Measurements from ENCODE around the gene TGFA. TPM values are rescaled to one million over a fixed set of nuclear protein-coding genes. Genes with fewer than 3 reads are reported as not detected.

The TGFA gene
- total and polyA plus RNA-seq, 2 experiments from 2014 or later = 1.4 to 6.5 TPM

GRCh38 chr2:70551167-70551566 is 2.5 kb downstream of the TGFA start (continued):
- no peak for TF ChIP-seq ZNF462 (CRISPR knock-in tag; IDR thresholded peaks at IDR 0.05)
- no peak for TF ChIP-seq EZH2 (IDR thresholded peaks at IDR 0.05; ENCODE audit: low read depth, unreplicated experiment)
- TF ChIP-seq, protein P1, sequence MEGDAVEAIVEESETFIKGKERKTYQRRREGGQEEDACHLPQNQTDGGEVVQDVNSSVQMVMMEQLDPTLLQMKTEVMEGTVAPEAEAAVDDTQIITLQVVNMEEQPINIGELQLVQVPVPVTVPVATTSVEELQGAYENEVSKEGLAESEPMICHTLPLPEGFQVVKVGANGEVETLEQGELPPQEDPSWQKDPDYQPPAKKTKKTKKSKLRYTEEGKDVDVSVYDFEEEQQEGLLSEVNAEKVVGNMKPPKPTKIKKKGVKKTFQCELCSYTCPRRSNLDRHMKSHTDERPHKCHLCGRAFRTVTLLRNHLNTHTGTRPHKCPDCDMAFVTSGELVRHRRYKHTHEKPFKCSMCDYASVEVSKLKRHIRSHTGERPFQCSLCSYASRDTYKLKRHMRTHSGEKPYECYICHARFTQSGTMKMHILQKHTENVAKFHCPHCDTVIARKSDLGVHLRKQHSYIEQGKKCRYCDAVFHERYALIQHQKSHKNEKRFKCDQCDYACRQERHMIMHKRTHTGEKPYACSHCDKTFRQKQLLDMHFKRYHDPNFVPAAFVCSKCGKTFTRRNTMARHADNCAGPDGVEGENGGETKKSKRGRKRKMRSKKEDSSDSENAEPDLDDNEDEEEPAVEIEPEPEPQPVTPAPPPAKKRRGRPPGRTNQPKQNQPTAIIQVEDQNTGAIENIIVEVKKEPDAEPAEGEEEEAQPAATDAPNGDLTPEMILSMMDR (conservative IDR thresholded peaks at IDR 0.05; ENCODE audit: low read depth in 2 of 2) = no peak
- no peak for TF ChIP-seq CREB1 (CRISPR knock-in tag; IDR thresholded peaks at IDR 0.05; ENCODE audit: low read depth)
- TF ChIP-seq STAT1 (IDR thresholded peaks at IDR 0.05; ENCODE audit: unreplicated experiment) = no peak
- TF ChIP-seq EZH2phosphoT487 (IDR thresholded peaks at IDR 0.05; ENCODE audit: unreplicated experiment) = no peak

- peaks cover 15% of the 10 kb centered on the region for H3K4me1 ChIP-seq (ENCODE audit: insufficient read depth)
- no peaks in the 10 kb centered on the region; the same call in 1 of the 2 replicates for H4K20me1 ChIP-seq (replicated peaks; ENCODE audit: insufficient read depth)
- H3K79me2 ChIP-seq (replicated peaks; ENCODE audit: insufficient read depth) = no peaks in the 10 kb centered on the region
- 0 out of 2 replicates have a peak, but pooled peaks cover 4% of the 10 kb centered on the region for H3K9me2 ChIP-seq (ENCODE audit: insufficient read depth)
- no peaks in the 10 kb centered on the region; the same call in 2 of the 3 replicates for H3K9me3 Mint-ChIP-seq
- no peaks in the 10 kb centered on the region for H3K36me3 ChIP-seq (ENCODE audit: insufficient read depth)
- H2AFZ ChIP-seq = no peak overlapping the region
- H3K4me3 ChIP-seq = no peak overlapping the region
- DNase-seq (ENCODE audit: low spot score) (no peak), ATAC-seq (no peak)
- H3K27ac ChIP-seq (ENCODE audit: low read depth) = no peak overlapping the region
- peaks cover 40% of the 10 kb centered on the region for H3K27me3 ChIP-seq (ENCODE audit: insufficient read depth)
- no peak overlapping the region for H3K4me2 ChIP-seq
- H3K4me1 Mint-ChIP-seq = peaks cover 9% of the 10 kb centered on the region
- TF ChIP-seq EZH2 (IDR thresholded peaks at IDR 0.05; ENCODE audit: low read depth, unreplicated experiment) (no peak), POLR2AphosphoS5 (IDR thresholded peaks at IDR 0.05; ENCODE audit: low read depth) (no peak), ZNF331 (CRISPR knock-in tag; IDR thresholded peaks at IDR 0.05; ENCODE audit: low read depth) (no peak)
- H3F3A ChIP-seq (replicated peaks; ENCODE audit: low read depth) = peaks cover 8% of the 10 kb centered on the region
- H3K36me3 Mint-ChIP-seq (ENCODE audit: low read depth) = no peaks in the 10 kb centered on the region
- peaks cover 35% of the 10 kb centered on the region for H3K27me3 Mint-ChIP-seq (ENCODE audit: insufficient read depth, low read depth, poor library complexity)
- no peak overlapping the region for H3K27ac Mint-ChIP-seq
- no peak overlapping the region for H3K4me3 Mint-ChIP-seq
These were observed 3.7 kb downstream of the TGFA start for GRCh38 chr2:70549962-70550361.
